PC-3 (cell line): ENCODE measurements around the gene RRAGC. TPM values are rescaled to one million over a fixed set of nuclear protein-coding genes. Genes with fewer than 3 reads are reported as not detected.
"Not testable (repeated sequence)": the region's sequence is repeated elsewhere in the genome, so short reads cannot be mapped to it uniquely, and the experiment has no call there.

ENCODE experiments used
- ATAC-seq: fragments of 200-7000 bp; cut with Tn5 transposase; 2 replicates; pipeline ENCODE4 v1.9.1; 2020; ENCODE audit warnings: mild to moderate bottlenecking, moderate library complexity
- BruUV-seq: library from RNA; stranded (reverse); fragments of 400-500 nt; replicated peaks from 2 replicates; lab custom pipeline; 2021; lab: Mats Ljungman, UMichigan
- CTCF ChIA-PET: fragments of 300-600 bp; sonication (Branson Sonifier 250); formaldehyde crosslinking; loops from one replicate; lab custom pipeline; 2022; ENCODE audit warnings: antibody characterized with exemption; lab: Charles Lee
- POLR2A ChIA-PET: fragments of 300-600 bp; sonication (Branson Sonifier 250); formaldehyde crosslinking; loops from one replicate; lab custom pipeline; 2022; ENCODE audit warnings: antibody characterized with exemption; ENCODE audit not compliant: unreplicated experiment; lab: Charles Lee
- DNase-seq: peaks from one replicate; pipeline ENCODE4 v3.0.0-alpha.2; 2015
- H2AFZ ChIP-seq: fragments of 300-600 bp; sonication (generic); 2 replicates; pipeline ENCODE4 v1.6.0; 2016; ENCODE audit warnings: antibody characterized with exemption, low read length
- H3F3A ChIP-seq: fragments of 300-600 bp; sonication (generic); one replicate; pipeline ENCODE4 v1.6.0; 2017; ENCODE audit warnings: antibody characterized with exemption, low read length, control low read depth, mild to moderate bottlenecking; ENCODE audit not compliant: unreplicated experiment
- H3K27ac ChIP-seq: fragments of 300-600 bp; sonication (generic); 2 replicates; pipeline ENCODE4 v1.5.1; 2016; ENCODE audit warnings: mild to moderate bottlenecking, low read length
- H3K27me3 ChIP-seq: fragments of 300-600 bp; sonication (generic); 2 replicates; pipeline ENCODE4 v1.6.1; 2016; ENCODE audit warnings: low read length, mixed read lengths
- H3K36me3 ChIP-seq: fragments of 300-600 bp; sonication (generic); 2 replicates; pipeline ENCODE4 v1.6.1; 2016; ENCODE audit warnings: low read depth, mixed run types, low read length, mixed read lengths
- H3K4me1 ChIP-seq: fragments of 300-600 bp; sonication (generic); 2 replicates; pipeline ENCODE4 v1.5.1; 2016; ENCODE audit warnings: low read length; ENCODE audit not compliant: insufficient read depth
- H3K4me2 ChIP-seq: fragments of 300-600 bp; sonication (generic); 2 replicates; pipeline ENCODE4 v1.6.0; 2016; ENCODE audit warnings: low read length
- H3K4me3 ChIP-seq: fragments of 300-600 bp; sonication (generic); 2 replicates; pipeline ENCODE4 v1.5.1; 2016; ENCODE audit warnings: mild to moderate bottlenecking, low read length, mixed read lengths
- H3K79me2 ChIP-seq: fragments of 300-600 bp; sonication (generic); 2 replicates; pipeline ENCODE4 v1.6.1; 2017; ENCODE audit warnings: low read length, mixed read lengths
- H3K9ac ChIP-seq: fragments of 300-600 bp; sonication (generic); 2 replicates; pipeline ENCODE4 v1.6.0; 2016; ENCODE audit warnings: mild to moderate bottlenecking, low read length
- H3K9me2 ChIP-seq: fragments of 300-600 bp; sonication (generic); replicated peaks from 2 replicates; pipeline ENCODE4 v1.6.1; 2016; ENCODE audit warnings: mixed run types, low read length, mixed read lengths
- H3K9me3 ChIP-seq: fragments of 300-600 bp; sonication (generic); 2 replicates; pipeline ENCODE4 v1.6.1; 2016; ENCODE audit warnings: low read length, mixed read lengths
- H4K20me1 ChIP-seq: fragments of 300-600 bp; sonication (generic); 2 replicates; pipeline ENCODE4 v1.6.1; 2016; ENCODE audit warnings: low read length, mixed read lengths
- EZH2 ChIP-seq: fragments of 300-600 bp; sonication (generic); IDR thresholded peaks from one replicate; pipeline ENCODE4 v1.6.1; 2017; ENCODE audit warnings: antibody characterized with exemption, mild to moderate bottlenecking, low read length; ENCODE audit not compliant: unreplicated experiment
- EZH2phosphoT487 ChIP-seq: fragments of 300-600 bp; sonication (generic); IDR thresholded peaks from 2 replicates; pipeline ENCODE4 v1.6.1; 2018; ENCODE audit warnings: mild to moderate bottlenecking, antibody characterized with exemption, low read length, borderline replicate concordance
- intact Hi-C: fragments of 100-400 bp; cut with micrococcal nuclease; formaldehyde crosslinking; loops from 2 replicates; pipeline ENCODE4 v1.9.0; 2023
- total RNA-seq: library from RNA; depleted of rRNA; stranded (reverse); fragments of >200 nt; gene quantifications from 2 replicates; pipeline ENCODE4 v1.2.3, GENCODE V29; 2014
- TF ChIP-seq, protein P1 (sequence below): fragments of 300-600 bp; sonication (generic); conservative IDR thresholded peaks from 2 replicates; pipeline ENCODE4 v1.5.1; 2017; ENCODE audit warnings: antibody characterized with exemption, low read depth, mild to moderate bottlenecking, low read length

RRAGC gene
- total RNA-seq, 1 experiment from 2014 or later = 7.0 TPM

GRCh38 chr1:38848071-38848470 is 11.5 kb downstream of the RRAGC start:
- H3K79me2 ChIP-seq = no peaks in the 10 kb centered on the region
- no peaks in the 10 kb centered on the region for H3K4me1 ChIP-seq
- no peaks in the 10 kb centered on the region for H3K27me3 ChIP-seq
- H3K4me2 ChIP-seq = no peak overlapping the region
- TF ChIP-seq, protein P1, sequence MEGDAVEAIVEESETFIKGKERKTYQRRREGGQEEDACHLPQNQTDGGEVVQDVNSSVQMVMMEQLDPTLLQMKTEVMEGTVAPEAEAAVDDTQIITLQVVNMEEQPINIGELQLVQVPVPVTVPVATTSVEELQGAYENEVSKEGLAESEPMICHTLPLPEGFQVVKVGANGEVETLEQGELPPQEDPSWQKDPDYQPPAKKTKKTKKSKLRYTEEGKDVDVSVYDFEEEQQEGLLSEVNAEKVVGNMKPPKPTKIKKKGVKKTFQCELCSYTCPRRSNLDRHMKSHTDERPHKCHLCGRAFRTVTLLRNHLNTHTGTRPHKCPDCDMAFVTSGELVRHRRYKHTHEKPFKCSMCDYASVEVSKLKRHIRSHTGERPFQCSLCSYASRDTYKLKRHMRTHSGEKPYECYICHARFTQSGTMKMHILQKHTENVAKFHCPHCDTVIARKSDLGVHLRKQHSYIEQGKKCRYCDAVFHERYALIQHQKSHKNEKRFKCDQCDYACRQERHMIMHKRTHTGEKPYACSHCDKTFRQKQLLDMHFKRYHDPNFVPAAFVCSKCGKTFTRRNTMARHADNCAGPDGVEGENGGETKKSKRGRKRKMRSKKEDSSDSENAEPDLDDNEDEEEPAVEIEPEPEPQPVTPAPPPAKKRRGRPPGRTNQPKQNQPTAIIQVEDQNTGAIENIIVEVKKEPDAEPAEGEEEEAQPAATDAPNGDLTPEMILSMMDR = no peak
- TF ChIP-seq EZH2 (no peak), EZH2phosphoT487 (no peak)
- H4K20me1 ChIP-seq = no peaks in the 10 kb centered on the region
- ATAC-seq (no peak), DNase-seq (no peak)
- POLR2A ChIA-PET = no interaction called here
- CTCF ChIA-PET = no interaction called here
- no peak overlapping the region for H3K9ac ChIP-seq
- H3K9me3 ChIP-seq = no peaks in the 10 kb centered on the region
- BruUV-seq = no TSS peak
- no peak overlapping the region for H3K4me3 ChIP-seq
- H3K36me3 ChIP-seq = peaks cover 23% of the 10 kb centered on the region
- intact Hi-C loops = no loop called here
- no peaks in the 10 kb centered on the region for H3K9me2 ChIP-seq
- H3K27ac ChIP-seq = no peak overlapping the region
- no peak overlapping the region for H2AFZ ChIP-seq
- H3F3A ChIP-seq = no peaks in the 10 kb centered on the region

DNA sequence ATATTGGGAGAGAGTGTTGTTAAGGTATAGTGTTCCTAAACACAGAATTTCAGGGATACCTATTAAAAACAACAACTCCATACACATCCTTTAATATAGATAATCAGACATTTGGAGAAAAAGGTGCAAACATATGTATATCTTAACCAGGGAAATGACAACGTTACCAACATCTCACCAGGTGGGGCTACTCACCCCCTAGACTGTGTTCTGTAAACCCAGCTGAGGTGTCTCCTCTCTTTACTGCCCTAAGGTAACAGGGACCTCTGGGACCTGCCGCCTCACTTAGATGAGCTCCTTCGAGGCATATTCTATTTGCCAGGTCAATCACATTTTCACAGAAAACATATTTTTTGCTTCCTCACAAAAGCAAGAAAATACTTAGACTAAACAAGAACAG is 13.4 kb downstream of the RRAGC start:
- Histone ChIP-seq H2AFZ (no peak overlapping the region), H3K79me2 (no peaks in the 10 kb centered on the region), H3K9ac (no peak overlapping the region), H3K36me3 (peaks cover 12% of the 10 kb centered on the region; the same call in 1 of the 2 replicates), H3K27ac (no peak overlapping the region), H3K27me3 (no peaks in the 10 kb centered on the region), H3K9me2 (no peaks in the 10 kb centered on the region), H3K4me2 (no peak overlapping the region), H4K20me1 (no peaks in the 10 kb centered on the region), H3F3A (no peaks in the 10 kb centered on the region), H3K4me1 (no peaks in the 10 kb centered on the region), H3K4me3 (no peak overlapping the region), H3K9me3 (no peaks in the 10 kb centered on the region)
- ChIA-PET POLR2A (interaction anchor here (0.7 kb wide), 1 partner anchor 21 kb away, joined by 6 read pairs; no protein-coding TSS in a partner anchor), CTCF (no interaction called here)
- DNase-seq (no peak), ATAC-seq (no peak)
- no peak for TF ChIP-seq EZH2
- TF ChIP-seq, protein P1 = no peak; the same call in 1 of the 2 replicates
- TF ChIP-seq EZH2phosphoT487 = no peak
- no TSS peak for BruUV-seq
- intact Hi-C loops = no loop called here

DNA sequence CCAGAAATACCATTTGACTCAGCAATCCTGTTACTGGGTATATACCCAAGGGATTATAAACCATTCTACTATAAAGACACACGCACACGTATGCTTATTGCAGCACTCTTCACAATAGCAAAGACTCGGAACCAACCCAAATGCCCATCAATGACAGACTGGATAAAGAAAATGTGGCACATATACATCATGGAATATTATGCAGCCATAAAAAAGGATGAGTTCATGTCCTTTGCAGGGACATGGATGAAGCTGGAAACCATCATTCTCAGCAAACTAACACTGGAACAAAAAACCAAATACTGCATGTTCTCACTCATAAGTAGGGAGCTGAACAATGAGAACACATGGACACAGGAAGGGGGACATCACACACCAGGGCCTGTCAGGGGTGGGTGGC is 14.5 kb downstream of the RRAGC start:
- H3K4me1 ChIP-seq, H3K9ac ChIP-seq, H3K4me2 ChIP-seq, BruUV-seq, H3K79me2 ChIP-seq, DNase-seq, H3K27ac ChIP-seq, H2AFZ ChIP-seq, H3K27me3 ChIP-seq, CTCF ChIA-PET, ATAC-seq, H3K9me3 ChIP-seq, intact Hi-C loops, H3K9me2 ChIP-seq, H4K20me1 ChIP-seq, H3K36me3 ChIP-seq, H3K4me3 ChIP-seq, POLR2A ChIA-PET, H3F3A ChIP-seq: not testable (repeated sequence)
